MCF 10A (cell line): ENCODE results near the gene CPA5. TPM values are rescaled to one million over a fixed set of nuclear protein-coding genes. Genes with fewer than 3 reads are reported as not detected.

Experiments
- BruUV-seq: library from RNA; stranded (reverse); fragments of 400-500 nt; replicated peaks from 2 replicates; lab custom pipeline; 2021; lab: Mats Ljungman, UMichigan
- CTCF ChIA-PET: fragments of 300-600 bp; sonication (Branson Sonifier 250); formaldehyde crosslinking; extraction: SDS; loops from one replicate; lab custom pipeline; 2021; ENCODE audit warnings: antibody characterized with exemption, inconsistent platforms; lab: Yijun Ruan, JAX
- POLR2A ChIA-PET: fragments of 300-600, 350-650 bp; sonication (Branson Sonifier 250); formaldehyde crosslinking; extraction: SDS; loops from one replicate; lab custom pipeline; 2020; ENCODE audit warnings: antibody characterized with exemption, inconsistent platforms; lab: Yijun Ruan, JAX
- DNase-seq: peaks from one replicate; pipeline ENCODE4 v3.0.0-alpha.2; 2018; ENCODE audit not compliant: unreplicated experiment
- H3K27ac Mint-ChIP-seq: one replicate; pipeline ENCODE4 v1.8.0; 2022; ENCODE audit warnings: mild to moderate bottlenecking, low read depth, mixed read lengths; ENCODE audit not compliant: unreplicated experiment
- H3K27me3 Mint-ChIP-seq: one replicate; pipeline ENCODE4 v1.8.0; 2022; ENCODE audit warnings: mixed read lengths; ENCODE audit not compliant: insufficient read depth, unreplicated experiment
- H3K36me3 Mint-ChIP-seq: one replicate; pipeline ENCODE4 v1.8.0; 2022; ENCODE audit warnings: mild to moderate bottlenecking, moderate library complexity, mixed read lengths; ENCODE audit not compliant: insufficient read depth, unreplicated experiment
- H3K4me1 Mint-ChIP-seq: one replicate; pipeline ENCODE4 v1.8.0; 2022; ENCODE audit warnings: mixed read lengths; ENCODE audit not compliant: insufficient read depth, unreplicated experiment
- H3K4me3 Mint-ChIP-seq: one replicate; pipeline ENCODE4 v1.8.0; 2022; ENCODE audit warnings: mild to moderate bottlenecking, moderate library complexity, mixed read lengths; ENCODE audit not compliant: unreplicated experiment
- H3K9me3 Mint-ChIP-seq: one replicate; pipeline ENCODE4 v1.8.0; 2022; ENCODE audit warnings: mixed read lengths; ENCODE audit not compliant: unreplicated experiment
- CTCF ChIP-seq: fragments of 200-600 bp; IDR thresholded peaks from one replicate; pipeline ENCODE4 v1.8.0; 2022; ENCODE audit warnings: antibody characterized with exemption, mild to moderate bottlenecking; ENCODE audit not compliant: unreplicated experiment
- intact Hi-C: fragments of 100-400 bp; cut with micrococcal nuclease; formaldehyde crosslinking; loops from 2 replicates; pipeline ENCODE4 v1.14.1; 2022
- total RNA-seq: library from RNA; stranded (reverse); gene quantifications from 2 replicates; pipeline ENCODE4 v1.2.3, GENCODE V29; 2022

CPA5 gene
- total RNA-seq, 1 experiment from 2014 or later = 0.42 TPM

GRCh38 chr7:130401101-130401500 lies 56.5 kb downstream of the CPA5 start:
- Mint-ChIP-seq H3K36me3 (peaks cover 24% of the 10 kb centered on the region), H3K4me1 (no peaks in the 10 kb centered on the region), H3K27ac (no peak overlapping the region), H3K9me3 (no peaks in the 10 kb centered on the region), H3K27me3 (no peaks in the 10 kb centered on the region), H3K4me3 (no peak overlapping the region)
- ChIA-PET CTCF (interaction anchor here (0.6 kb wide), 1 partner anchor 9 kb away, joined by 3 read pairs; no protein-coding TSS in a partner anchor), POLR2A (no interaction called here)
- BruUV-seq = no TSS peak
- intact Hi-C loops = no loop called here
- DNase-seq = no peak
- TF ChIP-seq CTCF = no peak

DNA sequence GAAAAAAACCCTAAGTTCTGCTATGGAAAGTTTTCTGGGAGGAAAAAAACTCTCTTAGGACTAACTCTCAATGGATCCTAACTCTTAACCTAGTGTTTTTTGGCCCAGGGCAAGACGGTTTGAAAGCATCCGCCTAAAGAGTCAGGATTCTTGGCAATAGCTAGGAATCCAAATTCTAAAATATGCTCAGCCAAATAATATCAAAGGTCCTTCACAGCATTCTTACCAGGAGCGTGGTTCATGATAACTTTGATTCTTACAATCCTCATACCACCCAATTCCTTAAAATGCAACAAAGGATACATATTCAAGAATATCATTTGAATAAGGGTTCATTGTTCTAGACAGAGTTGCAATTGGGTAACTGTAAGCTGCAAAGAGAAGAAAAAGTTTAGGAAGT lies 57.0 kb downstream of the CPA5 start:
- no peaks in the 10 kb centered on the region for H3K9me3 Mint-ChIP-seq
- ChIA-PET POLR2A (no interaction called here), CTCF (no interaction called here)
- intact Hi-C loops = no loop called here
- H3K4me3 Mint-ChIP-seq = no peak overlapping the region
- H3K27ac Mint-ChIP-seq = no peak overlapping the region
- H3K36me3 Mint-ChIP-seq = peaks cover 24% of the 10 kb centered on the region
- BruUV-seq = no TSS peak
- no peak for DNase-seq
- H3K4me1 Mint-ChIP-seq = no peaks in the 10 kb centered on the region
- TF ChIP-seq CTCF = no peak
- no peaks in the 10 kb centered on the region for H3K27me3 Mint-ChIP-seq

GRCh38 chr7:130405003-130405402 lies 60.4 kb downstream of the CPA5 start:
- ChIA-PET POLR2A (no interaction called here), CTCF (interaction anchor here (0.6 kb wide), 1 partner anchor 71 kb away, joined by 4 read pairs; no protein-coding TSS in a partner anchor)

DNA sequence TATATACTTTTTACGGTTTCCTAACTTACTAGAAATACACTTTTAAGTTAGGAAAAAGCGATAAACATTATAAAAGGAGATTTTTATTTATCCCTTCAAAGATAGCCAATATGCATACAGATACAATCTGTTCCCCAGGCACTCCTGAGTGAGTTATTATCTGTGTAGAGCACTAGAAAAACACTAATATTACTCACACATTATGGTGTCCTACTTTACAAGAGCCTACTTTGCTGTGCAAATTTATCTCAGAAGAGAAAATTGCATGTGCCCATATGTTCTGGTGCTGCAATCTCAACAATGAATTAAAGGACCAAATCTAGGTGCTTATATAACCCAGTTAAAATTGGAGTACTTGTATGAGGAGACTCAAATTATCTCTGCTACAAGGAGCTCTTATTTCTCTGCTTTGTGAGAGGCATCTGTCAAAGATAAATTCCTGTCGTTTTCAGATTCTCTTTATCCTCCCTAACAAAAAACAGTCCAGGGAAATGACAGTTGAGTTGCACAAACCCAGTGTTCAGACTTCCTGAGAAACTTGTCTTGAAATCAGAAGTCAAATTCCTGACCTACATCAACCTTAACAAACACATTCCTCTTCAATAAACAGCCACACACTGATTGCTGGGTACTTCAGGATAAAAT lies 64.6 kb downstream of the CPA5 start:
- H3K27ac Mint-ChIP-seq = no peak overlapping the region
- no peaks in the 10 kb centered on the region for H3K9me3 Mint-ChIP-seq
- peaks cover 4% of the 10 kb centered on the region for H3K36me3 Mint-ChIP-seq
- no peaks in the 10 kb centered on the region for H3K4me1 Mint-ChIP-seq
- no peak for TF ChIP-seq CTCF
- DNase-seq = no peak
- H3K4me3 Mint-ChIP-seq = no peak overlapping the region
- CTCF ChIA-PET = no interaction called here
- H3K27me3 Mint-ChIP-seq = no peaks in the 10 kb centered on the region
- intact Hi-C loops = no loop called here
- BruUV-seq = no TSS peak
- POLR2A ChIA-PET = no interaction called here

More at GRCh38 chr7:130405003-130405402, 60.4 kb downstream of the CPA5 start:
- DNase-seq = no peak
- no TSS peak for BruUV-seq
- intact Hi-C loops = no loop called here
- H3K27ac Mint-ChIP-seq = no peak overlapping the region
- no peak for TF ChIP-seq CTCF
- H3K36me3 Mint-ChIP-seq = peaks cover 19% of the 10 kb centered on the region
- H3K27me3 Mint-ChIP-seq = no peaks in the 10 kb centered on the region
- H3K9me3 Mint-ChIP-seq = no peaks in the 10 kb centered on the region
- H3K4me3 Mint-ChIP-seq = no peak overlapping the region
- H3K4me1 Mint-ChIP-seq = no peaks in the 10 kb centered on the region
